ENCODE measurements around the gene CACNA2D2. TPM values are rescaled to one million over a fixed set of nuclear protein-coding genes. Genes with fewer than 3 reads are reported as not detected.

Gene CACNA2D2
- polyA plus RNA-seq, 1 of the 3 experiments (the other 2 are of a cell fraction) = 1.1 TPM

GRCh38 chr3:50358911-50359759 is 144.3 kb downstream of the CACNA2D2 start, which contains the start of gene TMEM115 (continued):
- TF ChIP-seq RCOR1 (IDR thresholded peaks at IDR 0.05; ENCODE audit: low read length) (no peak), CHD2 (IDR thresholded peaks at IDR 0.05; ENCODE audit: low read length, partially characterized antibody) (peak; percentile 97), IRF3 (IDR thresholded peaks at IDR 0.05; ENCODE audit: low read depth, low read length) (no peak), NRF1 (IDR thresholded peaks at IDR 0.05; ENCODE audit: low read depth, low read length) (peak; percentile 92), ELF1 (IDR thresholded peaks at IDR 0.05) (peak; percentile 96), POLR2AphosphoS5 (IDR thresholded peaks at IDR 0.05; ENCODE audit: low read depth, low read length) (peak; percentile 56; the same call in 1 of the 2 replicates), EZH2phosphoT487 (IDR thresholded peaks at IDR 0.05; ENCODE audit: borderline replicate concordance, low read depth) (no peak), GABPA (IDR thresholded peaks at IDR 0.05; ENCODE audit: low read depth) (peak; percentile 91)

GRCh38 chr3:50358355-50358910 is 145.0 kb downstream of the CACNA2D2 start:
- CTCF ChIA-PET = interaction anchor here (4.0 to 6.4 kb wide), 2 partner anchors 32 to 69 kb away, joined by 33 to 57 read pairs; no protein-coding TSS in a partner anchor
- Histone ChIP-seq H3K4me2 (peak overlapping the region; percentile 94), H3K9ac (peak overlapping the region; percentile 87), H3K79me2 (ENCODE audit: insufficient read depth) (peaks cover 59% of the 10 kb centered on the region), H3K9me2 (no peaks in the 10 kb centered on the region), H3K36me3 (replicated peaks in 1 of 2; ENCODE audit: control insufficient read depth in 1 of 2, insufficient read depth in 2 of 2, low read length in 1 of 2) (peaks cover 20 to 41% of the 10 kb centered on the region in 2 experiments), H3K27ac (ENCODE audit: low read depth in 2 of 2, low read length in 1 of 2) (peak overlapping the region; percentile 60 to 84; a peak in 3 of 4 replicates), H4K20me1 (ENCODE audit: insufficient read depth) (peaks cover 52% of the 10 kb centered on the region), H3K4me1 (ENCODE audit: control insufficient read depth in 1 of 2, insufficient read depth in 2 of 2, low read depth in 1 of 2, low read length in 1 of 2) (peaks cover 8 to 49% of the 10 kb centered on the region in 2 experiments; a peak in 2 of 4 replicates), H3K4me3 (ENCODE audit: low read depth in 2 of 2, low read length in 1 of 2) (peak overlapping the region; percentile 77 to 95), H3K9me3 (no peaks in the 10 kb centered on the region), H2AFZ (ENCODE audit: low read depth) (no peak overlapping the region), H3K27me3 (ENCODE audit: insufficient read depth) (no peaks in the 10 kb centered on the region), H3F3A (replicated peaks; ENCODE audit: insufficient read depth) (no peaks in the 10 kb centered on the region)
- 9% methylated on average over 8 of the region's 24 CpGs for WGBS (ENCODE audit: low lambda C conversion rate)
- POLR2A ChIA-PET = interaction anchor here (0.9 to 2.1 kb wide), 2 partner anchors 14 to 33 kb away, joined by 3 to 9 read pairs; no protein-coding TSS in a partner anchor
- no peak for DNase-seq
- TF ChIP-seq USF2 (IDR thresholded peaks at IDR 0.05; ENCODE audit: borderline replicate concordance, low read depth, low read length) (no peak), SMC3 (IDR thresholded peaks at IDR 0.05; ENCODE audit: low read depth, low read length) (no peak), GATA2 (CRISPR knock-in tag; IDR thresholded peaks at IDR 0.05) (no peak), CTCF (IDR thresholded peaks at IDR 0.05) (no peak), USF1 (IDR thresholded peaks at IDR 0.05; ENCODE audit: borderline replicate concordance, low read depth) (no peak), MEF2A (IDR thresholded peaks at IDR 0.05; ENCODE audit: borderline replicate concordance, low read depth) (no peak), FOXM1 (IDR thresholded peaks at IDR 0.05; ENCODE audit: low read depth) (no peak), MAX (IDR thresholded peaks at IDR 0.05; ENCODE audit: low read depth) (no peak), EZH2phosphoT487 (IDR thresholded peaks at IDR 0.05; ENCODE audit: borderline replicate concordance, low read depth) (no peak), CHD2 (IDR thresholded peaks at IDR 0.05; ENCODE audit: low read length, partially characterized antibody) (no peak), RFX5 (IDR thresholded peaks at IDR 0.05; ENCODE audit: low read length) (no peak), TCF12 (IDR thresholded peaks at IDR 0.05) (no peak), FOXJ3 (CRISPR knock-in tag; IDR thresholded peaks at IDR 0.05) (no peak), SIN3A (IDR thresholded peaks at IDR 0.05; ENCODE audit: borderline replicate concordance, low read depth, low read length) (no peak), REST (IDR thresholded peaks at IDR 0.05; ENCODE audit: low read depth, low read length) (no peak)

All from SK-N-SH (cell line).